Measurements from ENCODE around the gene CSTPP1.

- no peak for TF ChIP-seq CTCF (IDR thresholded peaks at IDR 0.05)
- TF ChIP-seq ZFX (IDR thresholded peaks at IDR 0.05; ENCODE audit: borderline replicate concordance) = no peak
Measured at GRCh38 chr11:47014097-47014496, 77.5 kb downstream of the CSTPP1 start.

Measured in 22Rv1 (cell line).